Endometrial microvascular endothelial cells (primary cell): ENCODE data around the gene SOAT1. TPM values are rescaled to one million over a fixed set of nuclear protein-coding genes. Genes with fewer than 3 reads are reported as not detected.

Source experiments
- in situ Hi-C: cut with HindIII; loops from 2 replicates; pipeline ENCODE4 v1.10.0; 2017; ENCODE audit warnings: low sequenced_read_pairs, low pct_unique_long_range_greater_than_20kb; ENCODE audit errors: inconsistent ontology term
- total RNA-seq: library from RNA; depleted of rRNA; stranded (reverse); fragments of >200 nt; gene quantifications from one replicate; pipeline ENCODE4 v1.2.3, GENCODE V29; 2015; ENCODE audit errors: inconsistent ontology term

The SOAT1 gene
- total RNA-seq, 1 donor from 2014 or later, result 24.1 TPM

DNA sequence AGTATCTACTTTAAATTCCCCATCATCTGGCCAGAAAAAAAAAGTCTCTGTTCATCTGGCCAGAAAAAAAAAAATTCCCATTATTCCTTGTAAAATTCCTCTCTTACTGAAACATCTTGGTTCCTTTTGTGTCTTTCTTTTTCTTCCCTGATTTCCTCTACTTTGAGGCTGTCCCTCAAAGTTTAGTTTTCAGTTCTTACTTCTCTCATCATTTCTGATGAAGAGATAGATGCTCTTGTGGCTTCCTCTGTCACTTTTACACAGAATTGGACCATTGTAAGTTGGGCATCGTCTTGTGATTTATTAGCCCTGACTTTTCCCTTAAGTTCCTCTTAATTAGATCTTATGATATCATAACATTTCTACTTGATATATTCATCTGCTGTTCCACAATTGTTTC is 6.5 kb downstream of the SOAT1 start:
- in situ Hi-C loops, result no loop called here

DNA sequence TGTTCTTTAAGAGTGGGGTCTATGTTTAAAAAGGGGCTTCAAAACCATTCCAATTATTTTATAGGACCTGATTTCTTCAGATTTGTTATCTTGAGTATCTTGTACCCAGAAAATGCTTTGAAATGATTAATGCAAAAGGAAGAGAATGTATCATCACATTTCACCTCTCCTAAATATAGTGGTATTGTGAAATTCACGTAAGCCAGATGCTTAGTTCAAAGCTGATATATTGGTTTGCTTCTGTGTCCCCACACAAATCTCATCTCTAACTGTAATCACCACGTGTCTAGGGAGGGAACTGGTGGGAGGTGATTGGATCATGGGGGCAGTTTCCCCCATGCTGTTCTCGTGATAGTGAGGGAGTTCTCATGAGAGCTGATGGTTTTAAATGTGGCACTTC is 8.5 kb downstream of the SOAT1 start:
- in situ Hi-C loops, result no loop called here

DNA sequence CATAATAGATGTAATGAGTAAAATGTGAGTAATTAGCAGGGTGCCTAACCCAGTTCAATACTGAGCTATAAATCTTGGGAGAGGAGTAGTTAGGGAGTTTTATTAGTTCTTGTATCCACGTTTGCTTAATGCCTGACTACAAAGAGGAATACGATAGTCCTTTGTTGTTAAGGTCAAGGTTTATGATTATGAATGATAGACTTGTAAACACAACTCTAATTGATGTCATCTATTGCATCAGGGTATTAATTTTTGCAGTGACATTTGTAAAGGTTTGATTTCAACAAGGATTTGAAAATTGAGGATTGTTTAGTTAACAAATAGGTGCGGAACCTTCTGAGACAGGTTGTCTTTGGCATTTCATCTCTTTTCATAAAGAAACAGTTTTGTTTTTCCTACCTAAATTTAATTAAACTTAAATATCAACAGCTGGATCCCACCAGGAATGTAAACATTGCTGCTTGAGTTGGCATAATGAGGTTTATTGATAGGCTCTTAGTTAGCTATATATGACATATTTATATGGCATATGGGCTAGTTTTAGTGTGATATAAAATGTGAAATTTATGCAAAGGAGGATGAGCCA is 9.7 kb downstream of the SOAT1 start:
- in situ Hi-C loops, result no loop called here

DNA sequence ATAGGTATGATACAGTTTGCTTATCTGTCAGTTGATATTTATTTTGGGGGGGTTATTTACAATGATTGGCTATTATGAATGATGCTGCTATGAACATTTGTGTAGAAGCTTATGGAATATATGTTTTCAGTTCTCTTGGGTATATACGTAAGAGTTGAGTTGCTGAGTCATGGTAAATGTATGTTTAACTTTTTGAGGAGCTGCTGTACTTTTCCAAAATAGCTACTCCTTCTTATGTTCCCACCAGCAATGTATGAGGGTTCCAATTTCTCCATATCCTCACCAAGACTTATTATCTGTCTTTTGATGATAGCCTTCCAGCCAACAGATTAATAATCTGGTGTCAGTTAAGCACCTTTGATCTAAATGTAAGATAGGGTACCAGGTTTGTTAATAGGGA is 11.9 kb downstream of the SOAT1 start:
- in situ Hi-C loops, result no loop called here

DNA sequence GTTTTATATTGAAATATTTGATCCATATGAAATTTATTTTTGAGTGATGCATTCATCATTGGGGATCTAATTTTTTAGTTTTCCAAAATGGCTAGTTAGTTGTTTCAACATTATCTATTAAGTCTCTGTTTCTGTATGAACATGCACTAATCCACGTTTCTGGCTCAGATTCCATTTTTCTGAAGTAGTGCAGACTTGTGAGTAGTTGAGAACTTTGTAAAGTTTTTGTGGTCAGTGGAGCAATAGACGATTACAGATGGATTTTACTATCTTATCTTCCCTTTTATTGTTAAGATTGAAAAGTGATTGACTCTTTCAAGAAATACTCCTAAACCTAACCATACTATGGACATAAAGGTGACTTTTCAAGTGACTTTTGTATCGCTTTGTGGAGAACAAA is 16.7 kb downstream of the SOAT1 start:
- in situ Hi-C loops, result no loop called here

DNA sequence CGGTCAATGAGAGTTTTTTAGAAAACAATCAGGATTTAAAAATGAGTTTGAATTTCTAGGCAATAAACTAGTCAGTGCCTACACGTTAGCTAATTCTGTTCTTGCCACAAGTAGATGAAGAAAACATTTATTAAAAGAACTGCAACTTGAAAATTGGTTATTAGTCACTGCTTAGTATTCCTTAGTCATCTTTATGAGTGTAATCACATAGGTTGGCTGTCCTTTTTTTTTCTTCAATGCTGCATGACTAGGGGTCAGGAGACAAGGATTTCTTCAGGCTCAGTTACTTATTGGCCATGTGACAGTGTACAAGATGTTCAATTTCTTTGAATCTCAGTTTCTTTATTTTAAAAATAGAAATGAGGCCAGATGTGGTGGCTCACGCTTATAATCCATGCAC is 17.1 kb downstream of the SOAT1 start:
- in situ Hi-C loops, result no loop called here

DNA sequence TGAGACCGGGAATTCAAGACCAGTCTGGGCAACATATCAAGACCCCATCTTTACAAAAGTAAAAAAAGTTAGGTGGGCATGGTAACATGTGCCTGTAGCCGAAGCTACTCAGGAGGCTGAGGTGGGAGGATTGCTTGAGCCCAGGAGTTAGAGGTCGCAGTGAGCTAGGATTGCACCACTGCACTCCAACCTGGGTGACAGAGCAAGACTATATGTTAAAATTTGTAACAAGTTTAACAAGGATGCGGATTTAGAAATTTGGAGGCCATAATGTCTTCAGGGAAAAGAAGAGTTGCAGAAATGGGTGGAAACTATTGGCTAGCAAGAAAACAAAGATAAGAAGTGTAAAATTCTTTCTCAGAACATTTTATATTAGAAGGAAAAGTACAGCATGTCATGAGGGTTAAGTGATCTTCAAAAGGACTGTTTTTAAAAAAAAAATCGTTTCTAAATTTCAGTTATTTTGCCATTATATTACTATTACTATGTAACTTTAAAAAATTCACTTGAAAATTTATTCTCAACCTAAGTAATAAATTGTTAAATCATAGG is 17.6 kb downstream of the SOAT1 start:
- in situ Hi-C loops, result no loop called here

DNA sequence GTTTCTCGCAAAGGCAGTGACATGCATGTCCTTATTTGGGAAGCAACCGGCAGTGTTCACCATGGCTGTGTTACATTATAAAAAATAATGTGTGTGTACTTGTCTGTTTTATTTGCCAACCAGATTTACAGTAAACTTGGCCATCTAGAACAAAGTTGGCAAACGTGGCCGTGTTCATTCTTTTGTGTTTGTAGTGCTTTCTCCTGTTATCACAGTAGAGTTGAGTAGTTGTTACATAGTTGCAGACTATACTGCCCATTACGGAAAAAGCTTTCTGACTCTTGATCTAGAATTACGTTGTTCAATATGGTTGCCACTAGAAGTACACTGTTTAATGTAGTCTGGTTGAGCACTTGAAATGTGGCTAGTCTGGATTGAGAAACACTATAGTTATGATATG is 19.4 kb downstream of the SOAT1 start:
- in situ Hi-C loops, result no loop called here

DNA sequence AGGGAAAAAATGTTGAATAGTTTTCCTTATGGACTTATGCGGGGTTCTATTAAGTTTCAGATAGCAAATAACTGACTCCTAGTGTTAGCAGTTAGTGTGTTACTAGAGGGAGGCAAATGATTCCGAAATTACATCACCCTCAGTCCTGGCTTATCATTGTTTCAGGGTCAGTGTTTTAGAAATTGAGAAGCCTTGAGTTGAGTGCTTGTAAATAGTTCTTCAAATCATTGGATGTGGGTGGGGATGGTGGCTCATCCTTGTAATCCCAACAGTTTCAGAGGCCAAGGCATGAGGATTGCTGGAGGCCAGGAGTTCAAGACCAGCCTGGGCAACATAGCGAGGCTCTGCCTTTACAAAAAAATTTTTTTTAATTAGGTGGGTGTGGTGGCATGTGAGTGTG is 21.3 kb downstream of the SOAT1 start:
- in situ Hi-C loops, result no loop called here

DNA sequence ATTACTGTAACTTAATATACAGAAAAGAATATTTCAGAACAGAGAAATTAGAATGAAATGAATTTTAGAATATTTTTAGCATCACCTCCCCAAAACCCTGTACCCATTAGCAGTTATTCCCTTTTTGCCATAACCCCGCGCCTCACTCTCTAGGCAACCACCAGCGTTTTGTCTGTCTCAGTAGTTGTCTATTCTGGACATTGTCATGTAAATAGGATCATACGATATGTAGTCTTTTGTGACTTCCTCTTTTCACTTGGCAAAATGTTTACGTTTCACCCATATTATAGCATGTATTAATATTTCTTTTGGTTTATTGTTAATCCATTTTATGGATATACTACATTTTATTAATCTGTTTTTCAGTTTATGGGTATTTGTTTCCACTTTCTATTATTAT is 24.9 kb downstream of the SOAT1 start:
- in situ Hi-C loops, result no loop called here

DNA sequence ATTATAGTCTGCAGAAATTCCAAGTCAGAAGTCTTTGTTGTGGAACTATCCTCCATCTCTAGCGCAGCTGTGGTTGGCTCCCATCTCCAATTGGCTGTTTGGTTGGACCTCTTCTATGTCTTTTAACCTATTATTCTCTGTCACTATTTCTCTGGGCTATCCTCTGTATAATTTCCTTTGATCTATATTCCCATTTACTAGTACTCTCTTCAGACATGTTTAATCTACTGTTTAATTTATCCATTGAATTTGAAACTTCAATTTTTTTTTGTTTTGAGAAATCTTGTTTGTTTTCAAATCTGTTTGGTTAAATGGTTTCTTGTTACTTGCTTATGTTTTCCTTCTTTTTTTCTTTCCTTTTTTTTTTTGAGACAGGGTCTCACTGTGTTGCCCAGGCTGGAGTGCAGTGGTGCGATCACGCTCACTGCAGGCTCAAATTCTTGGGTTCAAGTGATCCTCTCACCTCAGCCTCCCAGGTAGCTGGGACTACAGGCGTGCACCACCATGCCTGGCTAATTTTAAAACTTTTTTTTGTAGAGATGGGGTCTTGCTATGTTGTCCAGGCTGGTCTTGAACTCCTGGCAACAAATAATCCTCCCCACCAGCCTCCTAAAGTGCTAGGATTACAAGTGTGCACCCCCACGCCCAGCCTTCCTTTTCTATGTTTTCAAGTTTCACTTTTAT is 28.1 kb downstream of the SOAT1 start:
- in situ Hi-C loops, result no loop called here

DNA sequence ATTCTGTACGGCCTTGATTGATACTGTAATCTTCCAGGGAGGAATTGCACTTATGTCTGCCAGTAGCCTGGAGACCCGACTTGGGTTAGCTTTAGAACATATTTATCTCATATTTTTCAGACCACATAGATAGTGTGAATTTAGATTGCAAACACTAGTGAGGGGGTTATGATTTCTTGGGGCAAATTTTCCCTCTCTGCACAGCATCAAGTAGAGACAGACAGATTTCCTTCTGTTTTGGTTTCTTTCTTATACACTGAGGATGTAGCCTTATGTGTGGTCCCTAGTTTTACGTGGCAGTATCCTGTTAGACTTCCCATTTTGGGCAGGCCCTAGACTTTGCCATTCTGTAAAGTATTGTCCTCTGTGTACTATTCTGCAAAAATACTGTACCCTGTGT is 29.0 kb downstream of the SOAT1 start:
- in situ Hi-C loops, result no loop called here

DNA sequence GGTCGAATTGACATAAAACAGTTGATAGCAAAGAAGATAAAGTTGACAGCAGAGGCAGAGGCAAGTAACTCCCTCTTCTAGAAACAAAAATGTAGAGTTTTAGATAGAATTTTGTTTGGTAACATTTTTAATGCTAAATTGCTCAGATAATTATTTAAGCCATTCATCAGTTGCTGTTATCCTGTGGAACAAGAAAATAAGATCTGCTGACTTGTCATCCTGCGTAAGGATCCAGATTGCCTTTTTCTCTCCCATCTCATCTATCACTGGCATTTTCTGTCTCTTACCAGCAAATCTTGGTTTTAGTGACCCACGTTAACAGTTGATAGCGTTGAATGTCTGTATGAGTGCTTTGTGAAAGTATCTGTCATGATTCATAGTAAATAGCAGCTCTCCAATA is 29.8 kb downstream of the SOAT1 start:
- in situ Hi-C loops, result no loop called here

DNA sequence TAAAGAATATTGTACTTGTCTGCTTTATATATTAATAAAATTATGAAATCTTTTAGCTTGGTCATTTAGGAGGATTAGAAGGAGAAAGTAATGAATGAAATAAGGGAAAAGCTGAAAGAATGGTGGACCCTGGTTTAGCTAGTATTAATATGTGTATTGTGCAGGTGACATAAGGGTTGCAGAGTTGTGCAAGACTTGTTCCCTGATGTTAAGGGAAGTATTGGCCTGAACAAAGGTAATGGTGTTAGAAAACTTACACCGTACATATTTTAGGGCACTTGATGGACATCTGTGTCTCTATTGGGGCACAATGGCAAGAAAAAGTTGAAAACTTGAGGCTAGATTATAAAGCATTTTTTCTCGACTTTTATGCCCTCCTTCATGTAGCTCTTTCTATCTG is 32.2 kb downstream of the SOAT1 start:
- in situ Hi-C loops, result no loop called here

DNA sequence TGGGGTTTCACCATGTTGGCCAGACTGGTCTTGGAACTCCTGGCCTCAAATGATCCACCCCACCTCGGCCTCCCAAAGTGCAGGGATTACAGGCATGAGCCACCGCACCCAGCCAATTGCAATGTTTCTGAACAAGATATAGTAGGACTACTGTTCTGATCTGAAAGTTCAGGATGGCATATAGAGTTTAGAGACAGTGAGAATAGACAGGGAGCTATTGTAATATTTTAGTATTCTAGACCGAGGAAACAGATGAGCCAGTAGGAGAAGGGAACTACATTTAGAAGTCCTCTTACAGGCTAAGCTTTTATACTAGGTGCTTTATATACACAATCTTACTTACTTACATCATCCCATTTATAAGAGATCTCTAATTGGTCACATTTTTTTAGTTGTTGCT is 33.1 kb downstream of the SOAT1 start:
- in situ Hi-C loops, result no loop called here

DNA sequence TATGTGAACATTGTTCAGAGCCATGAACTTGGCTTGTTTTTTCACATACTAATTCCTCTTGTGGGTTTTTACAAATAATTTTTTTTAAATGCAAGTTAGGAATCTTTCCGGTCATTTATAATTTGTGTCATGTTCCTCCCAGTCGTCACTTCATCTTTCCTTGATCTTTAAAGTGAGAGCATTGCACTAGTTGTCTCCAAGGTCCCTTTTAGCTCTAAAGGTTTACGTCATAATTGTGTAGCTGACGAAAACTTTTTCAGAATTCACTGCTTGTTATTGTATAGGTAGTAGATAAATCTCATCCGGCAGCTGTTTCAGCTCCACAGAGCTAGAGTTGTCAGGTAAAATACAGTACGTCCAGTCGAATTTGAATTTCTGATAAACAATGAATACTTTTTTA is 33.6 kb downstream of the SOAT1 start:
- in situ Hi-C loops, result no loop called here

DNA sequence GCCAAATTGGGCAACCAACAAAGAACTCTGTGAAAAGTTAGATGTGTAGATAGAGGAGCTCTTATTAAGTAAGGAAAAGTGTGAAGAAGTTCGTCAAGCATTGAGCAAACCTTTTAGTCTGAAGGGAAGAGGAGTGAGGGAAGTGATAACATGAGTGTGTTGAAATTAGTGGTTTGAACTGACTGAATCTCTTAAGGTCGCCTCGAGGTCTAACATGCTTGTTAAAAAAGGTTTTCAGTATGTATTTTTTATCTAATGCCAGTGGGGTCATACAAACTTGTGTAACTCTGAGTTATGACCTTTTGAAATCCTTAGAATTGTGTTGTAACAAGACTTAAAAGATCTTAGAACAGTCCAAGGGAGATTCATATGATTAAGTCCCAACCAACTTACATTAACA is 34.1 kb downstream of the SOAT1 start:
- in situ Hi-C loops, result no loop called here

DNA sequence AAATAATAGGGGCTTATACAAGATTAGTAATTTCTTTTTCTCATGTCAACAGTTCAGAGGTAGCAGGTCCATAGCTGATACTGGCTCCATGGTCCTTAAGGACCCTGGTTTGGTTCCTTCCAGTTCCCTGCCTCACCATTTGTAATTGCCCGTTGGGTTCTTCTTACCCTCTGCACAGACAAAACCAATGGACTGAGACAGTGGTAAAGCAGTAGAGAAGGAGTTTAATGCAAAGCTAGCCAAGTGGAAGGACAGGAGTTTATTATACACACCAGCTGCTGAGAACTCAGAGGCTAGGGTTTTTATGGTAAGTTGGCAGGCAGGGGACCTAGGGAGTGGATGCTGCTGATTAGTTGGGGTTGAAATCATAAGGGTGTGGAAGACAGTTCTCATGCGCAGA is 36.3 kb downstream of the SOAT1 start:
- in situ Hi-C loops, result no loop called here

DNA sequence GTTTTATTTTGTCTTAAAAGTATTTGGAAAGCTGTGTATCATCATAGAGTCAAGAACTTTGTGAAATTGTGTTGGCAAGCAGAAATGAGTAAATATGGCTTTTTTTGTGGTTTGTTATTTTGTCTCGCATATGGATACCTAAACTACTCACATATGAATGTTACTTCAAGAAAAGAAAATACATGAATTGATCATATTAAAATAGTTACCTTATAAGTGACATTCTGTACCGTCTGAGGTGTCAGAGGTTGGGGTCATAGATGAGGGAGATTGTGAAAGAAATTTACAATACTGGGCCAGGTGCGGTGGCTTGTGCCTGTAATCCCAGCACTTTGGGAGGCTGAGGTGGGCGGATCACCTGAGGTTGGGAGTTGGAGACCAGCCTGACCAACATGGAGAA is 40.8 kb downstream of the SOAT1 start:
- in situ Hi-C loops, result no loop called here

DNA sequence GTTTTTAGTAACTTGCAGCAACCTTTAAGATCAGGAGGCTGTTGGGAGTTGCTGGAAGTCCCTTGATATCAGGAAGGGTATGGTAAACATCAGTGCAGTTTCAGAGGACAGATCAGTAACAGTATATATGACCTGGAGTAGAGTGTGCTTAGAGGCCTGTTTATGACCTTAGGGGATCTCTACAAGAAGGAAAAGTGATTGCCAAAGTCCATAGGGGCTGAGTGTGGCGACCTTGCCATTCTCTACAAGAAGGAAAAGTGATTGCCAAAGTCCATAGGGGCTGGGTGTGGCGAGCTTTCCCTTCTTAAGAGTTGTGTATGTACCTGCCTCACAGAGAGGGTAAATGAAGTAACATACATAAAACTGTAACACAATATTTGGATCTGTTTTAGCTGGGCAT is 43.7 kb downstream of the SOAT1 start:
- in situ Hi-C loops, result no loop called here
